HepG2 (cell line): ENCODE measurements around the gene STAB2. TPM values are rescaled to one million over a fixed set of nuclear protein-coding genes. Genes with fewer than 3 reads are reported as not detected.

Source experiments
- ATAC-seq: fragments of 200-7000 bp; cut with Tn5 transposase; 3 replicates; pipeline ENCODE4 v1.9.1; 2020; ENCODE audit warnings: mild to moderate bottlenecking, moderate library complexity
- BruUV-seq: library from RNA; stranded (reverse); fragments of 400-500 nt; replicated peaks from 2 replicates; lab custom pipeline; 2021; lab: Mats Ljungman, UMichigan
- CTCF ChIA-PET: fragments of 300-600 bp; formaldehyde crosslinking; extraction: SDS; loops from one replicate; lab custom pipeline; 2021; ENCODE audit warnings: low total read pairs, inconsistent platforms, low intra/inter-chr PET ratio; lab: Yijun Ruan, JAX
- POLR2A ChIA-PET: fragments of 350-600 bp; sonication (Branson Sonifier 250); formaldehyde crosslinking; loops from one replicate; lab custom pipeline; 2020; ENCODE audit warnings: antibody characterized with exemption, inconsistent platforms; lab: Yijun Ruan, JAX
- DNase-seq: peaks from one replicate; pipeline ENCODE4 v3.0.0-alpha.2; 2015; ENCODE audit warnings: low spot score
- FAIRE-seq: peaks from 3 replicates; lab custom pipeline; 2011; peaks lifted over from hg19 to GRCh38; lab: Jason Lieb, UNC
- H2AFZ ChIP-seq: one replicate; pipeline ENCODE4 v1.6.1; 2011; ENCODE audit warnings: low read length, inconsistent platforms
- H3K27ac ChIP-seq: fragments of 300-600 bp; 3 replicates; pipeline ENCODE4 v1.8.0; 2011; ENCODE audit warnings: mixed run types, mild to moderate bottlenecking, mixed read lengths, low read length, inconsistent platforms; ENCODE audit not compliant: insufficient read depth; ENCODE audit errors: extremely low read length
- H3K27me3 ChIP-seq, 2 experiments: fragments of 200-600 bp in 1 of 2; 2 replicates in 1 of 2; 3 replicates in 1 of 2; pipeline versions ENCODE4 v1.6.0 to v1.8.0; 2011; ENCODE audit warnings: low read length in 2 of 2, mild to moderate bottlenecking in 2 of 2, moderate library complexity in 2 of 2, inconsistent platforms in 1 of 2; ENCODE audit not compliant: insufficient read depth in 2 of 2, control insufficient read depth in 1 of 2
- H3K36me3 ChIP-seq, 2 experiments: fragments of 200-600 bp in 1 of 2; replicated peaks in 1 of 2; 2 replicates in 1 of 2; 3 replicates in 1 of 2; pipeline versions ENCODE4 v1.5.1 to v1.8.0; 2011; ENCODE audit warnings: low read length in 2 of 2, inconsistent platforms in 1 of 2; ENCODE audit not compliant: insufficient read depth in 2 of 2, control insufficient read depth in 1 of 2
- H3K4me1 ChIP-seq: 2 replicates; pipeline ENCODE4 v1.5.1; 2012; ENCODE audit warnings: low read length, inconsistent platforms; ENCODE audit not compliant: insufficient read depth
- H3K4me2 ChIP-seq: 2 replicates; pipeline ENCODE4 v1.6.0; 2011; ENCODE audit warnings: low read depth, low read length, inconsistent platforms
- H3K4me3 ChIP-seq, 3 experiments: fragments of 200-600 bp in 1 of 3; sonication (generic), shearing (Covaris generic) in 1 of 3; replicated peaks in 1 of 3; 2 replicates each; pipeline ENCODE4 v1.5.1; 2011 to 2016; ENCODE audit warnings: low read length in 3 of 3, inconsistent platforms in 2 of 3, low read depth in 2 of 3, mild to moderate bottlenecking in 2 of 3, control low read depth in 1 of 3, mixed read lengths in 1 of 3; ENCODE audit not compliant: insufficient read depth in 1 of 3
- H3K79me2 ChIP-seq: one replicate; pipeline ENCODE4 v1.6.1; 2011; ENCODE audit warnings: low read length, inconsistent platforms; ENCODE audit not compliant: insufficient read depth
- H3K9ac ChIP-seq: 2 replicates; pipeline ENCODE4 v1.6.0; 2011; ENCODE audit warnings: mild to moderate bottlenecking, low read depth, low read length, inconsistent platforms; ENCODE audit not compliant: insufficient read depth
- H3K9me3 ChIP-seq: 2 replicates; pipeline ENCODE4 v1.5.1; 2012; ENCODE audit warnings: mild to moderate bottlenecking, low read length
- H4K20me1 ChIP-seq: 2 replicates; pipeline ENCODE4 v1.6.0; 2011; ENCODE audit warnings: inconsistent platforms, mild to moderate bottlenecking, low read length, moderate library complexity; ENCODE audit not compliant: insufficient read depth
- CC2D1A ChIP-seq: sonication (generic); formaldehyde crosslinking; IDR thresholded peaks from 2 replicates; pipeline ENCODE4 v1.8.1; 2023; ENCODE audit warnings: mild to moderate bottlenecking, missing genetic modification reagents
- EP300 ChIP-seq, 3 experiments: sonication (generic) in 1 of 3; formaldehyde crosslinking in 1 of 3; IDR thresholded peaks; 2 replicates each; pipeline versions ENCODE4 v1.5.1 to v1.6.1; 2011 to 2020; ENCODE audit warnings: low read depth in 2 of 3, low read length in 2 of 3, borderline replicate concordance in 1 of 3, improper control_type of control experiment in 1 of 3, mild to moderate bottlenecking in 1 of 3, missing genetic modification reagents in 1 of 3, moderate library complexity in 1 of 3
- FOXK1 ChIP-seq: sonication (generic); formaldehyde crosslinking; IDR thresholded peaks from 2 replicates; pipeline ENCODE4 v1.4.0; 2020; ENCODE audit warnings: low read depth, missing genetic modification reagents, borderline replicate concordance
- JUNB ChIP-seq: sonication (generic); formaldehyde crosslinking; IDR thresholded peaks from 2 replicates; pipeline ENCODE4 v1.8.0; 2022; ENCODE audit warnings: missing genetic modification reagents, mild to moderate bottlenecking, borderline replicate concordance
- MLLT10 ChIP-seq: sonication (generic); formaldehyde crosslinking; IDR thresholded peaks from 2 replicates; pipeline ENCODE4 v1.4.0; 2020; ENCODE audit warnings: missing genetic modification reagents
- MTA3 ChIP-seq: sonication (generic); formaldehyde crosslinking; IDR thresholded peaks from 2 replicates; pipeline ENCODE4 v1.4.0; 2020; ENCODE audit warnings: missing genetic modification reagents
- NRL ChIP-seq: sonication (generic); formaldehyde crosslinking; IDR thresholded peaks from 2 replicates; pipeline ENCODE4 v1.5.0; 2020; ENCODE audit warnings: missing genetic modification reagents, mild to moderate bottlenecking, moderate library complexity, borderline replicate concordance
- PLRG1 ChIP-seq: fragments of 450-650 bp; conservative IDR thresholded peaks from 2 replicates; pipeline ENCODE4 v1.6.1; 2016
- RNF2 ChIP-seq: fragments of 450-650 bp; conservative IDR thresholded peaks from 2 replicates; pipeline ENCODE4 v1.6.1; 2016; ENCODE audit warnings: low read depth
- SIX4 ChIP-seq: sonication (generic); formaldehyde crosslinking; IDR thresholded peaks from 2 replicates; pipeline ENCODE4 v1.4.0; 2020; ENCODE audit warnings: missing genetic modification reagents
- SYNCRIP ChIP-seq: fragments of 200-400 bp; formaldehyde crosslinking; IDR thresholded peaks from 2 replicates; pipeline ENCODE4 v1.6.1; 2018; ENCODE audit warnings: mild to moderate bottlenecking, low read depth, low read length; ENCODE audit not compliant: insufficient read depth
- TCF12 ChIP-seq, 2 experiments: fragments of 450-650 bp in 1 of 2; sonication (generic) in 1 of 2; formaldehyde crosslinking in 1 of 2; IDR thresholded peaks; 2 replicates each; pipeline versions ENCODE4 v1.6.1 to v1.8.0; 2017 to 2022; ENCODE audit warnings: antibody characterized with exemption in 1 of 2, mild to moderate bottlenecking in 1 of 2, missing genetic modification reagents in 1 of 2, moderate library complexity in 1 of 2
- TOPORS ChIP-seq: sonication (generic); formaldehyde crosslinking; IDR thresholded peaks from 2 replicates; pipeline ENCODE4 v1.8.0; 2023; ENCODE audit warnings: mild to moderate bottlenecking, missing genetic modification reagents
- ZFY ChIP-seq: sonication (generic); formaldehyde crosslinking; IDR thresholded peaks from 2 replicates; pipeline ENCODE4 v1.4.0; 2020; ENCODE audit warnings: missing genetic modification reagents
- ZNF33A ChIP-seq: sonication (generic); formaldehyde crosslinking; IDR thresholded peaks from 2 replicates; pipeline ENCODE4 v1.5.1; 2020; ENCODE audit warnings: missing genetic modification reagents, mild to moderate bottlenecking, moderate library complexity, borderline replicate concordance
- ZNF570 ChIP-seq: sonication (generic); formaldehyde crosslinking; IDR thresholded peaks from 2 replicates; pipeline ENCODE4 v1.4.0; 2020; ENCODE audit warnings: mild to moderate bottlenecking, missing genetic modification reagents, borderline replicate concordance
- ZNF605 ChIP-seq: sonication (generic); formaldehyde crosslinking; IDR thresholded peaks from 2 replicates; pipeline ENCODE4 v1.8.0; 2022; ENCODE audit warnings: mild to moderate bottlenecking, missing genetic modification reagents
- ZSCAN20 ChIP-seq: sonication (generic); formaldehyde crosslinking; IDR thresholded peaks from 2 replicates; pipeline ENCODE4 v1.4.0; 2020; ENCODE audit warnings: missing genetic modification reagents, mild to moderate bottlenecking, borderline replicate concordance
- ZSCAN21 ChIP-seq: sonication (generic); formaldehyde crosslinking; IDR thresholded peaks from 2 replicates; pipeline ENCODE4 v1.8.0; 2022; ENCODE audit warnings: mild to moderate bottlenecking, missing genetic modification reagents, moderate library complexity, borderline replicate concordance
- WGBS: methylation state at CpG from one replicate; pipeline ENCODE4 v1.1.6; 2017; ENCODE audit warnings: low lambda C conversion rate; 5-methylcytosine and 5-hydroxymethylcytosine counted together
- in situ Hi-C: cut with HindIII; loops from 2 replicates; pipeline ENCODE4 v1.10.0; 2017; ENCODE audit warnings: low pct_unique_long_range_greater_than_20kb; ENCODE audit not compliant: extremely low pct_ligation_motif_present
- intact Hi-C: fragments of 100-400 bp; cut with micrococcal nuclease; formaldehyde crosslinking; loops from one replicate; pipeline ENCODE4 v1.10.0; 2022; ENCODE audit not compliant: unreplicated experiment
- polyA plus RNA-seq, 8 experiments: library from polyadenylated mRNA; depleted of rRNA in 3 of 8; stranded (reverse) in 7 of 8; unstranded in 1 of 8; fragments of >200 nt; fragmentation: Illumina TruSeq in 4 of 8; extraction: Trizol in 4 of 8; gene quantifications; 2 replicates each; pipeline versions ENCODE4 v1.2.1 to v1.2.3, GENCODE V29; 2011 to 2016; ENCODE audit warnings: low read depth in 4 of 8, missing spikeins in 1 of 8, mixed read lengths in 1 of 8; ENCODE audit not compliant: insufficient read depth in 1 of 8
- total RNA-seq, 5 experiments: library from RNA; depleted of rRNA; stranded (reverse); fragments of >200 nt; fragmentation: Illumina TruSeq; extraction: Trizol; gene quantifications; 2 replicates each; pipeline ENCODE4 v1.2.3, GENCODE V29; 2016; ENCODE audit warnings: low read depth in 1 of 5
- TF ChIP-seq, protein P1 (sequence below): IDR thresholded peaks from 2 replicates; pipeline ENCODE4 v1.6.1; 2016; ENCODE audit warnings: low read depth, missing genetic modification reagents, missing compliant biosample characterization

Gene STAB2
- total and polyA plus RNA-seq, 2 of the 13 experiments (the other 11 are each of a cell fraction or from before 2014, with no cell fraction given), result not detected

DNA sequence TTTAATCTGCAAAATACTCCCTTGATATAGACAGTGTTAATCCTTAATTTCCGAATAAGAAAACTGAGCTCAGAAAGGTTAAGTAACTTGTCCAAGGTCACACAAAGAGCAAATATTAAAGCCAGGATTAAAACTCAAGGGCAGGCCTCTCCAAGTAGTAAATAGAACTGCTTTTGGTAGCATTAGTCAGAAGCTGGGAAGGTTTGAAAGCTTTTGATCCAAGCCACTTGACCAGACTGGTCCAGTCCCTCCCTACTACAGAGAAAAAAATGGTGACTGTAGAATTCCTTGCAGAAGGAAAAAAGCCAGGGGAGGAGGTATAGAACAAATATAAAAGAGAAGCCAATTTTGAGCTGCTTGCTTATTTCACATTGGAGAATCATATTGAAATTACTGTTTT, 142.4 kb downstream of the STAB2 start:
- no peak for ATAC-seq
- no peak overlapping the region for H3K9ac ChIP-seq
- TF ChIP-seq EP300 (IDR thresholded peaks at IDR 0.05; ENCODE audit: low read depth in 2 of 2, low read length in 2 of 2) (no peak), EP300 (CRISPR knock-in tag; IDR thresholded peaks at IDR 0.05; ENCODE audit: borderline replicate concordance) (no peak), SYNCRIP (no peak), ZNF570 (no peak), RNF2 (no peak), FOXK1 (CRISPR knock-in tag) (no peak), MTA3 (CRISPR knock-in tag) (no peak), ZNF605 (CRISPR knock-in tag) (no peak), CC2D1A (CRISPR knock-in tag) (no peak), SIX4 (CRISPR knock-in tag) (no peak), TCF12 (IDR thresholded peaks at IDR 0.05) (no peak), TCF12 (CRISPR knock-in tag; IDR thresholded peaks at IDR 0.05) (no peak), PLRG1 (no peak), NRL (CRISPR knock-in tag) (no peak), JUNB (CRISPR knock-in tag) (no peak), ZSCAN20 (CRISPR knock-in tag) (no peak), TOPORS (CRISPR knock-in tag) (no peak), MLLT10 (CRISPR knock-in tag) (no peak), ZSCAN21 (CRISPR knock-in tag) (no peak), ZNF33A (CRISPR knock-in tag) (no peak), ZFY (CRISPR knock-in tag) (no peak)
- TF ChIP-seq, protein P1, sequence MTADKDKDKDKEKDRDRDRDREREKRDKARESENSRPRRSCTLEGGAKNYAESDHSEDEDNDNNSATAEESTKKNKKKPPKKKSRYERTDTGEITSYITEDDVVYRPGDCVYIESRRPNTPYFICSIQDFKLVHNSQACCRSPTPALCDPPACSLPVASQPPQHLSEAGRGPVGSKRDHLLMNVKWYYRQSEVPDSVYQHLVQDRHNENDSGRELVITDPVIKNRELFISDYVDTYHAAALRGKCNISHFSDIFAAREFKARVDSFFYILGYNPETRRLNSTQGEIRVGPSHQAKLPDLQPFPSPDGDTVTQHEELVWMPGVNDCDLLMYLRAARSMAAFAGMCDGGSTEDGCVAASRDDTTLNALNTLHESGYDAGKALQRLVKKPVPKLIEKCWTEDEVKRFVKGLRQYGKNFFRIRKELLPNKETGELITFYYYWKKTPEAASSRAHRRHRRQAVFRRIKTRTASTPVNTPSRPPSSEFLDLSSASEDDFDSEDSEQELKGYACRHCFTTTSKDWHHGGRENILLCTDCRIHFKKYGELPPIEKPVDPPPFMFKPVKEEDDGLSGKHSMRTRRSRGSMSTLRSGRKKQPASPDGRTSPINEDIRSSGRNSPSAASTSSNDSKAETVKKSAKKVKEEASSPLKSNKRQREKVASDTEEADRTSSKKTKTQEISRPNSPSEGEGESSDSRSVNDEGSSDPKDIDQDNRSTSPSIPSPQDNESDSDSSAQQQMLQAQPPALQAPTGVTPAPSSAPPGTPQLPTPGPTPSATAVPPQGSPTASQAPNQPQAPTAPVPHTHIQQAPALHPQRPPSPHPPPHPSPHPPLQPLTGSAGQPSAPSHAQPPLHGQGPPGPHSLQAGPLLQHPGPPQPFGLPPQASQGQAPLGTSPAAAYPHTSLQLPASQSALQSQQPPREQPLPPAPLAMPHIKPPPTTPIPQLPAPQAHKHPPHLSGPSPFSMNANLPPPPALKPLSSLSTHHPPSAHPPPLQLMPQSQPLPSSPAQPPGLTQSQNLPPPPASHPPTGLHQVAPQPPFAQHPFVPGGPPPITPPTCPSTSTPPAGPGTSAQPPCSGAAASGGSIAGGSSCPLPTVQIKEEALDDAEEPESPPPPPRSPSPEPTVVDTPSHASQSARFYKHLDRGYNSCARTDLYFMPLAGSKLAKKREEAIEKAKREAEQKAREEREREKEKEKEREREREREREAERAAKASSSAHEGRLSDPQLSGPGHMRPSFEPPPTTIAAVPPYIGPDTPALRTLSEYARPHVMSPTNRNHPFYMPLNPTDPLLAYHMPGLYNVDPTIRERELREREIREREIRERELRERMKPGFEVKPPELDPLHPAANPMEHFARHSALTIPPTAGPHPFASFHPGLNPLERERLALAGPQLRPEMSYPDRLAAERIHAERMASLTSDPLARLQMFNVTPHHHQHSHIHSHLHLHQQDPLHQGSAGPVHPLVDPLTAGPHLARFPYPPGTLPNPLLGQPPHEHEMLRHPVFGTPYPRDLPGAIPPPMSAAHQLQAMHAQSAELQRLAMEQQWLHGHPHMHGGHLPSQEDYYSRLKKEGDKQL, result no peak
- intact Hi-C loops, result no loop called here
- H4K20me1 ChIP-seq, result no peaks in the 10 kb centered on the region
- BruUV-seq, result no TSS peak
- WGBS, result 11% methylated on average over 1 of the region's 1 CpG
- FAIRE-seq, result no peak
- no peaks in the 10 kb centered on the region for H3K36me3 ChIP-seq
- H2AFZ ChIP-seq, result no peak overlapping the region
- POLR2A ChIA-PET, result no interaction called here
- in situ Hi-C loops, result no loop called here
- H3K27ac ChIP-seq, result no peak overlapping the region
- no peak for DNase-seq
- CTCF ChIA-PET, result no interaction called here
- no peaks in the 10 kb centered on the region for H3K79me2 ChIP-seq
- H3K4me2 ChIP-seq, result no peak overlapping the region
- no peak overlapping the region for H3K4me3 ChIP-seq
- 0 out of 2 replicates have a peak, but pooled peaks cover 6% of the 10 kb centered on the region for H3K9me3 ChIP-seq
- H3K27me3 ChIP-seq, result peaks cover 0 to 10% of the 10 kb centered on the region in 2 experiments; a peak in 2 of 5 replicates
- no peaks in the 10 kb centered on the region for H3K4me1 ChIP-seq
